HG02885 (cell line): Measurements from ENCODE around the gene FAM149A.

ENCODE experiments used
- ATAC-seq: cut with Tn5 transposase; IDR thresholded peaks from one replicate; pipeline ENCODE4 v1.9.1; 2021; ENCODE audit warnings: mild to moderate bottlenecking; ENCODE audit not compliant: unreplicated experiment, poor library complexity

Gene FAM149A

DNA sequence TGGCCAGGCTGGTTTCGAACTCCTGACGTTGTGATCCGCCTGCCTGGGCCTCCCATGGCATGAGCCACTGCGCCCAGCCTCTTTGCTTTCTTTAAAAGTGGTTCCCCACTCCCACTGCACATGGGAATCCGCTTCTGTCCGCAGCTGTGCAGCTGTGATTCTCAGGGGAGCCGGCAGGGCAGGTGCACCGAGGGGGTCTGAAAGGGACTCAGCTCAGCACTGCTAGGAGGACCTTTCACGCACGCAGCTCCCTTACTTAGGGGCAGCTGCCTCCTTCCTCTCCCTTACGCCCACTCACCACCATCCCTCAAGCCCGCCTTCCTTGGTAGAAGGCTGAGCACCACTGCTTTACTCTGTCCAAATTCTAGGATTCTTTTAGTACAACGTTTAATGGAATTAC lies 46.4 kb downstream of the FAM149A start:
- ATAC-seq: peak; percentile 53

DNA sequence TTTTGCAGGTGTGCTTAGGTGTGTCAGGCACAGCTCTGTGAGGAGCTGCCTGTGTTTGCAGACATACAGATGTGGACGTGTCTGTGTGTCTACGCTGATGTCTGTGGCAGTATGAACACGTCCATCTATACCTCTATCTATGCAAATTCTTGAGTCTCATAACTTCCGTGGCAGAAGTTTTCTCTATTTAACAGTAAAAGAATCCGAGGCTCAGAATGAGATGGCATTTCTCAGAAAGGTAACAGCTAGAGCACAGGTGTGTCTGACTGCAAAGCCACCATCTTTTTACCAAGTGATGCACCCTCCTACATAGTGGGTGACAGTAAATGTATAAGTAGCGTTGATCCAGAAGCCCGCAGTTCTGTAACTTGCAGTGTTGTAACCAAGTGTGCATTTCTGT lies 47.0 kb downstream of the FAM149A start:
- peak; percentile 81 for ATAC-seq

DNA sequence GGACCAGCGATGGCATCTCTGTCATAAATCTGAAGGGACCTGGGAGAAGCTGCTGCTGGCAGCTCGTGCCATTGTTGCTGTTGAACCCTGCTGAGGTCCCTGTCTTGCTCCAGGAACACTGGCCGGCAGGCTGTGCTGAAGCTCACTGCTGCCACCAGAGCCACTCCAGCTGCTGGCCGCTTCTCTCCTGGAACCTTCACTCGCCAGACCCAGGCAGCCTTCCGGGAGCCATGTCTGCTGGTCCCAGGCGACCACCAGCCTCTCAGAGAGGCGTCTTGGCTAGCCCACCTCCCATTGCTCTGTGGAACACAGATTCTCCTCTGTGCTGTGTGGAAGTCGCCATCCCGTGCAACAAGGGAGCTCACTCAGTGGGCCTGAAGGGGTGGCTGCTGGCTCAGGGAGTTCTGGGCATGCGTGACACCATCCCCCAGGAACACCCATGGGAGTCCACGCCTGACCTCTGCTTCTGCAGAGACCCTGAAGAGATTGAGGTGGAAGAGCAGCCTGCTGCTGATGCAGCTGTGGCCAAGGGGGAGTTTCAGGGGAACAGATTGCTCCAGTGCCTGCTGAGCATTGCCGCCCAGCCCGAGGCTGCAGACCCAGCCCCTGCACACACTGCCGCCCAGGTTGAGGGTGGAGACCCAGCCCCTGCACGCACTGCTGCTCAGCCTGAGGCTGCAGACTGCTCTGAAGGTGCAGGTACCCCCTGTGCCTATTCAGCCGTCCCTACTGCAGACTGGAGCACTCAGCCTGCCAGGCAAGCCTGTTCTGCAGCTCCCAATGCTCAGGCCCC lies 53.7 kb downstream of the FAM149A start:
- peak; percentile 33 for ATAC-seq

DNA sequence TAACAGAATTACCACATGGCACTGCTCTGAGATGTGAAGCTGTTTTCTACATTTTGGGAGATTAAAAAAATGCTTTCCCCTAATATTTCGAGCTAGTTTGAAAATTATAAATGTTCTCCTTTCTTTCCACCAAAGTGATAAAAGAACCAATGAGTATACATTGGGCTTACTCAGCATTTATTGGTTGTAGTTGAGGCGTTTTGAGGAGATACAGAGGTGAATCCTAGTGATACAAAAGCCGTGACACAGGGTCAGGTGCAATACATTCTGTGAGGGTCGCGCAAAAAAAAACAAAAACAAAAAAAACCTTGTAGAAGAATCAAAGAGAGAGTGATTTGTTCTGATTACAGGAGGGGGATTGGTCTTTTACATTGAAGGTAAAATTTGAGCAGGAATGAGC lies 54.5 kb downstream of the FAM149A start:
- no peak for ATAC-seq

DNA sequence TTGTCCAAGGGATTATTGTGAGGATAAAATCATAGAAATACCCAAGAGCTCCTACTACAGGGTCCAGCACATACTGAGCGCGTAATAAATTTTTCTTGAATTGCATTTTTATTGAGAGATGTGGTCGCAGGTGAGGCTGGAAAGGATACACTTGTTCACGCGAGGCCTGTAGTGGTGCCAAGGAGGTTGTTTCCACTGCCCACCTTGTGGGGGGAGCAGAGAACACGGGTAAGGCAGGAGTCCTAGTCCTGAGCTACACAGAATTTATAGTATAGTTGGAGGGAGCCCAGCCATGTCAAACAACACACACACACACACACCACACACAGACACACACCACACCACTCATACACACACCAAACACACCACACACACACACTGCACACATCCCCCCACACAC lies 55.1 kb downstream of the FAM149A start:
- ATAC-seq: no peak

DNA sequence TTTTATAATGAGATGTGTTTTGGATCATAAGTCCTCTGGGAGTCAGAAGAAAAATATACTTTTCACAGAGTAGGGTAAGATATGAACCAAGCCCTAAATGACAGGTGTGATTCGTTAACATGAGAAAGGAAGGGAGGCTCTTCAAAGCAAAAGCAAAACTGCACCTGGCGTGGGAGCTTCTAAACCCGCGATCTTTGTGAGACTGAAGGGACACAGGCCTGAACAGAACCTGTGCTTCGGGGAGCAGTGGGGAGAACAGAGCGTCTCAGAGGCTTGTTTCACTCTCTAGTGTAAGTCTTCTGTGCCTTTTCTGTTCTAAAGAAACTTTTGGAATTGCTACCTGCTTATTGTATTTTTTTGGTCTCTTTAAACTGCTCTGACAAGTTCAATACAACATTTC lies 56.6 kb downstream of the FAM149A start:
- peak; percentile 98 for ATAC-seq

DNA sequence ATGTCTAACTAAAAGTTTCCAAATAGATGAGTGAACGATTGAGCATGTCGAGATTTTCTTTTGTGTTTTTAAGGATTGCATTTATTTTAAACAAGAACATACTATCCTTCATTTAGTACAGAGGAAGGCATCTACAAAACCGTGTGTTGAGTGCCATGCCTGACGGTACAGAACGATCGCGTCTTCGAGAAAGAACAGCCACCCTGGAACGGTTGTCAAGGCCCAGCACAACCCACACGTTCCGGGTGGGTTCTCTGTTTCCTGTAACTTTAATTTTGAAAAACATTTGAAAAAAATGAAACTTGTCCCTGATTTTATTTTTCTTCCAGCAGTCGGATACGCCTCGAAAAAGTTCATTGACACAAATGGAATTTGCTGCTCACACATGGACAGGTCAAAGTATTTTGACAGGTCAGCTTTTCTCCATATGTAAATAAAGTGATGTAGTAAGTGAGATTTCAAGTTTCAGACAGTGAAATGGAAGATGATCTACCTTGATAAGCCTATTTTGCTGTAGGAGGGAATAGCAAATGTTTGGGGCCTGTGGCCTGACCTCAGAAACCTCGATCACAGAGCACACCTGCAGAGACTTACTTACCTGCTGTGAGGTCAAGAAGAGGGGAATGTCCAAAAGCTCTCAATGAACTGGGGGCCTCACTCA lies 62.5 kb downstream of the FAM149A start:
- ATAC-seq: no peak

DNA sequence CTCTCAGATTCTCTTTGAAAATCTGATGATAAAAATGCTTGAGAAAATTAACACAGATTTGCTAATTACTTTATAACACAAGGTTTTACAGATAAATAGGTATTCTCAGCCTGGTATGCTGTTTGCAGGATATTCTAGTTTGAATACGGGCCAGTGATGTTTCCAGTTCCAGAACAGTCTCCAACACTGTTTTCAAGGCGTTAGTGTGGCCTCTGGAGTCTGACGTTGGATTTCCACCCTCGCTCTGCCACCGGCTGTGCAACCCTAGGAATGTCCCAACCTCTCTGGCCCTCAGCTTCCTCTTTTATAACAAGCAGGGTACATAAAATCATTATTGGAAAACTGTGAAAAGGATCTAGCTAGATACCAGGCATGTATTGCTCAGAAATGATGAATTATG lies 63.1 kb downstream of the FAM149A start:
- ATAC-seq: no peak

DNA sequence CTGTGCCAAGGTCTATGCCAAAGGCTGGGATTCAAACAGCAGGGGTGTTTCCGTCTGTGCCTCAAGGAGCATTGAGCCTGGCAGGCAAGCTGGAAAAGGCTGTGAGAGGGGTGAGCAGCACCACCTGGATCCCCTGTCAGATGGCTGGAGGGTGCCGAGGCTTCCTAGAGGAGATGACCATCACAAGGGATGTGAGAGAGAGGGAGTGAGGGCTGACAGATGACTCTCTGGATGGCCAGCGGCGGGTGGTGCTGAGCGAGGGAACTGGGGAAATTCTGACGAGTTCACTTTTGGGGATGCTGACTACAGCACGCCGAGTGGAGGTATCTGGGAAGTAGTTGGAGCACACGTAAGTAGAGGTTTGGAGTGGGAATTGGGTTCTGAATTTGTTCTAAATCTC lies 64.2 kb downstream of the FAM149A start:
- ATAC-seq: no peak

DNA sequence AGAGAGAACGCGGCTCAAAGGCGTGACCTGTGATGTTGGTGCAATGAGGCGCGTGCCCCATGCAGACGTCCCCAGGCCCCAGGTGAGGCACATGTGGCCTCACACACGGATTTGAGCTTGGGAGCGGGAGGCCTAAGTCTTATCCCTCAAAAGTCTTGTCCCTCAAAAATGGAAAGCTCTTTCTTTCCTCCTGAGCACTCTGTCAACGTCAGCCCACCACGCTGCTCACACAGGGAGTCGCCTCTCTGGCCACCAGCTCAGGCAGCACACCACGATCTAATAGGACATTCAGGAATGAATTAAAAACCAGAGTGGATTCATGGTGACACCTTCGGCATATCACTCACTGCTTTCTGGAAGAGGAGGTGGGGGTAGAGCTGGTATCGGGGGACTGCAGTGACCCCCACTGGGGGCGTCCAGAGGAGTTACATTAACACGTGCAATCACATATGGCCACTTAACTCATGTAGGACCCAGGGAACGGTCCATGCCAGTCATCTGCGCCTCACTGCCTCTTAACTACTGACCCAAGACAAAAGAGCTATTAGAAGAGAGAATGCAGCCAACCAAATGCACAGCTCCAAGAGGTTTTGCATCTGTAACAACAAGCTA lies 64.9 kb downstream of the FAM149A start:
- no peak for ATAC-seq

DNA sequence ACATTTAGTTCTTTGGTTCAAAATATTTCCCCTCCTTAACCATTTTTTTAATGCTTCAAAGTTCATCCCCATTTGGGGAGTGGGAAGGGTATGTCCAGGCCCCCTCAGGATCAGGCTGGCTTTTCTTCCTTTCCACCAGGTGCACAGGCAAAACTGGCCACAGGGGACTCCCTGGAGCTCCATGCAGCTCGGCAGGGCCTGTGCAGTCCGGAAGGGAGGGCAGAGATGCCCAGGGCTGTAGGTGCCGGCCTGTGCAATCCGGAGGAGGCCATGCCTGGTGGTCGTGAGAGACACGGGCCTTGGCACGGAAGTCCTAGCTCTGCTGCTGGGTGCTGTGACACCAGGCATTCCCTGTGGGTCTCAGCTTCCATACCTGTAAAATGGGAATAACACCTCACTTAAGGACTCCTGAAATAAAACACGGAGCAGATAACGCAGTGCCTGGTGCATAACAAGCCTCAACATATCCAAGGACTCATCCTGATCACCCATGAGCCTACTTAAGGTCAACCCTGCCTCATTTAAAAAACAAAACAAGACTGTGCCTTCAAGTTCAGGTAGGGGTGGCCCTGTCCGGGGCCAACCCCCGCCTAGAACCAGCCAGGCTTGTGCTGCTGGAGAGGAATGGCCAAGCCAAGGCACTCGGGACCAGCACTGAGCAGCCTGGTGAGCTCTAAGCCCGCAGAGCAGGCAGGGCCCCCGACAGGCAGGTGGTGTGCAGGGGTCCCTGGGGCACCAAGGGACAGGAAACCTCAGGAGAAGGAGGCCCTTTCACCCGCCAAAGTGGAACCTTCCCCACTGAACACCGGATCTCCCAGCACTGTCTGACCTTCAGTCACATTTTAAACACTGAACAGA lies 65.7 kb downstream of the FAM149A start:
- no peak for ATAC-seq

DNA sequence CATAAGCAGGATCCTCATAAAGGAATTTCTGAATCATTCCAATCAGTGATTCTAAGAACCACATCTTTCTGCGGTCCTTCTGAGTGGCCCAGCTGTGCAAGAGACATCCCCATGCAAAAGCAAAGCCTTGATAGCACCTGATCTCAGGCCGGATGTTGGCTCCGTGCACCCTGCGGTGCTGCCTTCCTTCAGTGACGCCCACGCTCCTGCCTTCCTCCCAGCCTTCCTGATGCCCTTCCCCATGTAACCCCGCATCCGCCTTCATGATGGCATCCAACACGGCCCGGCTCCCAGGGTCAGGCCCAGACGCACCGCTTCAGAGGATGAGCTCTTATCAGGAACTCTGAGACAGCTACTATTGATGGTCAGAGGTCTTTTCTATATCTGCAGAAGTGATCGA lies 66.5 kb downstream of the FAM149A start:
- no peak for ATAC-seq

DNA sequence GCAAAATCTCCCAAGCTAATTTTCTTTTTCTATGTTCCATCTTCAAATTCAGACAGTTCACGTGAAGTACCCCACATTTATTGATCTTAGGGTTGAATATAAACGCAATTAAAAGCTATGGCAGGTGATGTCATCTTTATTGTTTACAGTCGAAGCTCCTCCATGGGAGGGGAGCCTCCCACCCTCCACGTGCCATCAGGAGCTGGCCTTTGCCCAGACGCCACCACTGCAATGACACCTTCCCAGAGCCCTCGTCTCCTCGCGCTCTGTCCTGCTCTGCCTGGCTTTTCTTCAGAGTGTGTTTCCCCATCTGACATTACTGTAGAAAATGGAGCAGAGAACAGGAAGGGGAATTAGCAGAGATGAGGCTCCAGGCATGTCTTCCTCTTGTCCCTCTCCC lies 68.0 kb downstream of the FAM149A start:
- ATAC-seq: no peak

DNA sequence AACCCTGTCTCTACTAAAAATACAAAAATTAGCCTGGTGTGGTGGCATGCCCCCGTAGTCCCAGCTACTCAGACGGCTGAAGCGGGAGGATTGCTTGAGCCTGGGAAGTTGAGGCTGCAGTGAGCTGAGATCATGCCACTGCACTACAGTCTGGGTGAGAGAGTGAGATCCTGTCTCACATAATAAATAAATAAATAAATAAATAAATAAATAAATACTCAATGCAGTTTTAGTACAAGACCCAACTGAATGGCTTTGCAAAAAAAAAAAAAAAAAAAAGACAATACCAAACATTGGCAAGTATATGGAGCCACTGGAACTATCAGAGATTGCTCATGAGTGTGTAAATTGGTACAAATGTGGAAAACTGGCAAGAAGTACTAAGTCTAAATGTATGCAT lies 83.6 kb downstream of the FAM149A start:
- ATAC-seq: no peak

DNA sequence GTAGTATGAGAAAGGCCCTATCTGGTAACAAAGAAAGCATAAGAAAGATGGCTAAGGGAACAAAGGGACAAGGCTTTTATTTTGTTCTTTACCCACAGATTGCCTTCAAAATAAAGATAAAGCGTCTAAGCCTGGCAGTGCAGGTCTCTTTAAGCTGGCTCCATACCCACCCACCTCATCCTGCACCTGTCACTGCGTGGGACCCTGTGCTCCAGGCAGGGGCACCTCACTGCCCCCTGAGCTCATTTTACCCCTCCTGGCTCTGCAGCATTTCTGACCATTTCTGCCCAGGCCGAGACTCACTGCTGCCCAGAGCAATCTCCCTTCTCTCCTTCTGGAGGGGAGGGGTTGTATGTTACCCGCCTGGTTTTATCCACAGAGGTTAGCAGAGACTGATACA lies 85.2 kb downstream of the FAM149A start:
- ATAC-seq: no peak

DNA sequence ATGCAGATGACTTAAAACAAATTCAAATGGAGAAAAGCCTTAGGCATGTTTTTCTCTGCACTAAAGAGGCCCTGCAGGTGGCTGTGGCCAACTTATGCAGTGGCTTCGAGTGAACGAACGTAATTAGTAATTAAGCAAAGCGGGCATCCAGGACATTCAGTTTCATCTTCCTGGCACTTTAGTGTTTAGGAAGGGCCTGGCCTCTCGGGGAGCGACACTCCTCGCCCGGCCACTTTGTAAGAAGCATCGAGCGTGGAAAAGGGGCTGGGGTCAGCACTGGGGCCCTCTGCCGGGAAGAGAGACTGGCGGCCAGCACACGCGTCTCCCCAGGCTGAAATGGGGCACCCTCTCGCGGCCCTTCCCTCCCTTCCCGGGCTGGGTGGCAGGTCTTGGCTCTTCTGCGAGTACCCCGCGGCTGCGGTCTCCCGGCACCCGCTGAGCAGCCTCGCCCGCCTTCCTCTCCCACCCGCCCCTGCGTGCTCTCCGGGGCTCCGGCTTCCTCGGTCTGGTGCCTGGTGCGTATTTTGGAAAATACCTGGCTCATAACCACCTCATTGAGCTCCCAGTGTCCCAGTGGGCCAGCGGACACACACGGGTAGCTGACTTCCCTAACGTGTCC lies 86.2 kb downstream of the FAM149A start:
- ATAC-seq: peak; percentile 33

DNA sequence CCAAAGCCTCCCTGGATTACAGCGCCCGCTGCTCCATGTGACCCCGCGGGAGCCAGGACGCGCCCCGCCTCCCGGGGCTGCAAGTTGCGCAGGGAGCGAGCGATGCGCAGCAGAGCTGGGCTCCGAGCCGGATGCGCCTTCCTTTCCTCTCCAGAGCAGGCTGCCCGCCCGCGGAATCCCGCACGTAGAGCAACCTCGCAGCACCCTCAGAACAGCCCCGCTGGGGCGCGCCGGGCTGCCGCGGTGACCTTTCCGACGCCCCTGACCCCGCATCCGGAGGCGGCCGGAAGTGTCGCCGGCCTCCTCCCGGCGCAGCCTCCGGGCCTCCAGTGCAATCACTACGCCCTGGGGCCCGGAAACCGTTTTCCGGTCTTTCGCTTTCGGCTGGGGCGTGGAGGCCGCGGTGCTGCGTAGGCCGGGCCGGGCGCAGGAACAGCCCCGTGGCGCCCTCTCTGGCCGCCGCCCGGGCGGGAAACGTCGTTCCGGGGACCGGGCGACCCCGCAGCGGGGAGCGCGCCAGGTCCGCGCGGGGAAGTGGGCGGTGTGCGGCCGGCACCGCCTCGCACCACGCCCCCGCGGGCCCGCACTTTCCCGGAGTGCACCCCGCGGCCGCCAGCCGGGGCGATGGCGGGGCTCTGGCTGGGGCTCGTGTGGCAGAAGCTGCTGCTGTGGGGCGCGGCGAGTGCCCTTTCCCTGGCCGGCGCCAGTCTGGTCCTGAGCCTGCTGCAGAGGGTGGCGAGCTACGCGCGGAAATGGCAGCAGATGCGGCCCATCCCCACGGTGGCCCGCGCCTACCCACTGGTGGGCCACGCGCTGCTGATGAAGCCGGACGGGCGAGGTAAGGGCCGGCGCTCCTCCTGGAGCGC lies 86.9 kb downstream of the FAM149A start, which contains the start of gene CYP4V2:
Gene CYP4V2 (plus strand): TSS at position 368 of the 866 bp plus-strand sequence. CDS start 257 bp downstream, at position 625.
- ATAC-seq: peak; percentile 87

DNA sequence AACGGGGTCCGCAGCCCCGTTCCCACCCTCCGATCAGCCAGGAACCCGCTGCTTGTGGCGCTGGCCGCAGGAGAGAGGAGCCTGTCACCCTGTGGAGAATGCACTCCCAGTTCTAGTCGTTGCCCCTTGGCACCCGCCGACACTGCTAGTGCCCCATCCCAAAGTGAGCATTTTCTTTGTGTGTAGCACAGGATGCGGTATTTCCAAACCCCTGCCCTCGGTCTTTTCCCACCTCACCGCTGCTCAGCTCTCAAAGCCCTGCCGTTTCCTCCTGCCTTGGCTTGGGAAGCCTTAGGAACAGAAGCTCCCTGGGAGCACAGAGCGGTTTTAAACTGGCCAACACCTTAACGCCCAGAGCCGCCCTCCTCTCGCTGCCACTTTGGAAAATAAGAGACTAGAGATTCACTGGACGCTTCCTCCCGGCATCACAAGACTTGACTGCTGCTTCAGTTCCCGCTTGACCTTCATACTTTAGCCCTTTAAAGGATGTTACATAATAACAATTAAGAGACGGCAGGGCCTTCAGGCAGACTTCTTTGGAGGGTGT lies 87.6 kb downstream of the FAM149A start:
- no peak for ATAC-seq

DNA sequence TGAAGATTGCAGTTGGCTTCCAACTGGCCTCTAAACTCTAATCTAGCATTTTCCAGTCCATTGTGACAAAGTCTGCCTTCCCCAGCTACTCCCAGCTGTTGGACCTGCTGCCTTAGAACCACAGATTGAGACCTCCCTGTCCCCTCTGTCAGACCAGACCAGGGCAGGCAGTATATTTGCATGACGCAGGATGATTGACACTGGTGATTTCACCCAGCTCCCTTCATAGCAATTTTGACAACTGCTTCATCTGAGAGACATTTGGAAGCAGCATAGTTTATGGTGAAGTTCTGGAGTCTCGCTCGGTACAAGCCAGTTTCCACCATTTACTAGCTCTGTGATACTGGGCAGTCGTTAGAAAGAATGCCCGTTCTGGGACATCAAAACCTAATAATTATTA lies 89.3 kb downstream of the FAM149A start:
- ATAC-seq: no peak
